GM18519 (cell line): Measurements from ENCODE around the gene DPM2.

Experiments
- ATAC-seq: cut with Tn5 transposase; IDR thresholded peaks from one replicate; pipeline ENCODE4 v1.9.1; 2021; ENCODE audit warnings: mild to moderate bottlenecking, moderate library complexity; ENCODE audit not compliant: unreplicated experiment, low FRiP score

The DPM2 gene

DNA sequence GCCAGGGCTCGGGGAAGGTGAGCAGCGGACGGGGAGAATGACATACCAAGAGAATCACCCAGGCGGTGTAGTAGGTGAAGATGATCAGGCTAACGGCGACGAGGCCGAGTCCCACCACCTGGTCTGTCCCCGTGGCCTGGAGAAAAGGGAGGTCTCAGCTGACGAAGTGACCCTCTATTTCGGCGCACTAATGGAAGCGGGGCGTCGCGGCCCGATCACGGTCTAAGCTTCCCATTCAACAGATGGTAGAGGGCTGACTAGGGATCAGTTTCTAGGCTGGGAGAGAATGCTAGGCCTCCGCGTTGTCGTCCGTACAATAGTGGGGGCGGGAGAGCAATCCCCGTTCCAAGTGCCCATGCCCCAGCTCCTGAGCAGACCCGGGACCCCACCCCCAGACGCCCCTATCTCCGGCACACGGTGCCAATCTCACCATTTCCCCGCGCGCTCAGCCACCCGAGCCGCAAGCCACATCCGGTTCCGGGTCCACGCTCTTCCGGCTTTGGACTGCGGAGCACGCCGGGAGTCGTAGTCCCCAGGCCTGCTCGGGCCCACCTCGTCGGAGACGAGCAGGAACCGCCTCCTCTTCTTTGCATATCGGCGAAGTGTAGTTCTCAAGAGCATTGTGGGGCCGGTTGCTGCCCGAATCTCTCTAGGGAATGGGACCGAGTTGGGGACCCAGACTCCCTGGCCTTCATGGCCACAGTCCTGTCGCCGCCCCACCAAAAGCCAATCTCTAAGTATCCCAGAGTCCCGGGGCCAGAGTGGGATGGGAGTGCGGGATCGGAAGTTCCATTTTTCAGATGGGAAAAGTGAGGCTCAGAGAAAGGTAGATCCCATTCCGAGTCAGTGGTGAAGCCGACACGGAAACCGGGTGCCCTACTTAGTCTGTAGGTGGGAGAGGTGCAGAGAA lies at the start of gene DPM2:
DPM2 (minus strand) TSS at position 467 of the 910 bp plus-strand sequence; CDS start at position 433, 34 bp downstream.
- ATAC-seq = peak; percentile 74

DNA sequence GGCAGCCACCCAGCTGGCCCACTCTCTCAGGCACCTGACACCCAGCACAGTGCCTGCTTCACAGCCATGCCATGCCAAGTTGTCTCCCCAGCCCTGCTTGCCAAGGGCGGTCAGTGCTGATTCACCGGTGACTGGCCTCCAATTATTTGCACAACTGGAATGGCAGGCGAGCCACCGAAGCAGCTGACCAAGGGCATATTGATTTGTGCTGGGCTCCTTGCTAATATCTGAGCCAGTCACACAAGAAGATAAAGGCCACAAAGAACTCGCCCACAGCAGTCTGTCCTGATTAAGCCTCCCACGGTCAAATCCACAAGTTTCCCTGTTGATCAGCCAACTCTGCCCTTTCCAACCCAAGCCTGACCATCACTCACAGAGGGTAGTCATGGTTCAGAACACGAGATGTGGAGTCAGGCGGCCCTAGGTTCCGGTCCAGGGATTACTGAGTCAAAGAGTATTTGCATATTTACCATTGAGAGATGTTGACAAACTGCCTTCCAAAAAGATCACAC lies 49.5 kb upstream of the DPM2 start:
- ATAC-seq = no peak

GRCh38 chr9:127985011-127985410 lies 47.4 kb upstream of the DPM2 start:
- ATAC-seq = no peak

DNA sequence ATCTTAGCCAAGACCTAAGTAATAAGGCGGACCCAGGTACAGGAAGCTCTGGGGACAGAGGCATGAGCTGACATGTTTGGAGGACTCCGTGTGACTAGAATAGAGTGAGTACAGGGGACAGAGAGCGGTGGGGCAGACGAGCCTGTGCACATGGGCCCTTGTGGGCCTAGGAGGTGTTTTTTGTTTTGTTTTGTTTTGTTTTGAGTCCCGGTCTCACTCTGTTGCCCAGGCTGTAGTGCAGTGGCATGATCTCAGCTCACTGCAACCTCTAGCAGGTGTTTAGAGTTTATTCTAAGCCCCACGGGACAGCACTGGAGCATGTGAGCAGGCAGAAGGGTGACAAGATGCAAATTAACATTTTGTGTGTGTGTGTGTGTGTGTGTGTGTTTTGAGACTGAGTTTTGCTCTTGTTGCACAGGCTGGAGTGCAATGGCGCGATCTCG lies 46.2 kb upstream of the DPM2 start:
- ATAC-seq = no peak

GRCh38 chr9:127982912-127983311 lies 45.3 kb upstream of the DPM2 start:
- ATAC-seq = no peak

DNA sequence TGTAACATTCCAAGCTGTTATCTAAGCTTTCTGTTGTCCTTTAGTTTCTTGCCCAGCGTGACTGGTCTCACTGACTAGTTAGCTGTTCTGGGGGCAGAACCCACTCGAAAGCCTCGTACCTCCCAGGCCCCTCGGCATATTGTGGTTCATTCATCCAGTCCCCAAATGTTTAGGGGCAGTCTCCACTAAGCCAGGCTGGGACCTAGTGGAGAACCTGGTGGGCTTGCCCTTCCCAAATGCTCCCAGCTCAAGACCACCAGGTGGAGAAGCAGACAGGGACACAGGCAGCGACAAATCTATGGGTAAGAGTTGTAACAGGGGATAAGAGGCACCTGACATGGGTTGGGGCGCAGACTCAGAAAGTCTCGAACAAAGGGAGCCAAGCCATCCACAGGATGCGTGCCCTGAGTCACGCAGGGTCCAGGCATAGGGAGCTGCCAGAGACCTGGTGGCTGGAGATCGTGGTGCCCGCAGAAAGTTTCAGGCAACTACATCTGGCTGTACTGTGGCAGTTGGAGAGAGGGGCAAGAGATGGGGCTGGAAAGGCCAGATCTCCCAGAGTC lies 44.0 kb upstream of the DPM2 start:
- no peak for ATAC-seq

GRCh38 chr9:127980706-127981558 lies 43.3 kb upstream of the DPM2 start, which contains the start of gene EEIG1:
EEIG1 (minus strand) TSS chr9:127980989; CDS start chr9:127980137, 852 bp downstream.
- peak; percentile 48 for ATAC-seq

DNA sequence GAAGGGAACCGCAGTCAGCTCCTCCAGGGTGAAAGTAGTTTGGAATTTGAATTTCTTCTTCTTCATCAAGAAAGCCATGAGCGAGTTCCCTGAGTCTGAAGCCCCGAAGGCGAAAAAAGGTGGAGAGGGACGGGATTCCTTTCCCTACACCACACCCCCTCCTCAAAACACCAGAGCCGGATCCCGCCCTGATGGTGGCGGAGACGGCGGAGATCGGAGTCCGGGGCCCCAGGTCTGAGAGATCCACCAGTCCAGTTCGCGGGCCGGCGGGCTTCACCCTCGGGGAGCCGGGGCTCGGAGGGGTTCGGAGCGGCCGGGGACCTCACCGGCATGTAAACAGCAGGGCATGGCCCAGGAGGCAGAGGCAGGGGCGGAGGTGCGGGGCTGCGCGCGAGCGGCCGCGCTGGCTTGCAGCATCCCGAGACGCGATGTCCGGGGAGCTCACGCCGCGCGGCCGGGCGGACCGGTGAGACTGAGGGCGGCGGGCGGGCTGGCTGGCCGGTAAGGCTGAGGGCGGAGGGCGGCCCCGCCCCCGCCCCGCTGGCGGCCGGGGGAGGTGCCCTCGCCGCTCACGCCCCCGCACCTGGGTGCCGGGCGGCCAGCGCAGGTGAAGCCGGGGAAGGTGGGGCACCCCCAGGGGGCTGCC lies 42.5 kb upstream of the DPM2 start:
- peak; percentile 20 for ATAC-seq

- ATAC-seq = no peak
Observed at GRCh38 chr9:127979333-127980059, 41.8 kb upstream of the DPM2 start.

DNA sequence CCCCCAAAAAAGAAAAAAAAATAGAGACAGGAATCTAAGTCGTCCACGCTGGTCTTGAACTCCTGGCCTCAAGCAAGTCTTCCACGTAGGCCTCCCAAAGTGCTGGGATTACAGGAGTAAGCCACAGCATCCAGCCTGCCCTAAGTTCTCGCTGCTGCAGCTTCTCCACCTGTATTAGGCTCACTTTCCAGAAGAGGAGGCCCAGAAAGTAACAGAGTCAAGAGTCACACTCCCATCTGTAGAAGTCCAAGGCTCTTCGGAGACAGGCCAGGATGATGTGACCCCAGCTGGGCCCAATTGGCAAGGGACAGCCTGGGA lies 41.3 kb upstream of the DPM2 start:
- ATAC-seq = no peak

GRCh38 chr9:127977884-127978647 lies 40.4 kb upstream of the DPM2 start:
- ATAC-seq = no peak

GRCh38 chr9:127977009-127977883 lies 39.6 kb upstream of the DPM2 start:
- ATAC-seq = no peak

GRCh38 chr9:127976498-127976897 lies 38.8 kb upstream of the DPM2 start:
- ATAC-seq = no peak

GRCh38 chr9:127975376-127976315 lies 38.0 kb upstream of the DPM2 start:
- ATAC-seq = no peak

GRCh38 chr9:127974769-127975261 lies 37.2 kb upstream of the DPM2 start:
- no peak for ATAC-seq

DNA sequence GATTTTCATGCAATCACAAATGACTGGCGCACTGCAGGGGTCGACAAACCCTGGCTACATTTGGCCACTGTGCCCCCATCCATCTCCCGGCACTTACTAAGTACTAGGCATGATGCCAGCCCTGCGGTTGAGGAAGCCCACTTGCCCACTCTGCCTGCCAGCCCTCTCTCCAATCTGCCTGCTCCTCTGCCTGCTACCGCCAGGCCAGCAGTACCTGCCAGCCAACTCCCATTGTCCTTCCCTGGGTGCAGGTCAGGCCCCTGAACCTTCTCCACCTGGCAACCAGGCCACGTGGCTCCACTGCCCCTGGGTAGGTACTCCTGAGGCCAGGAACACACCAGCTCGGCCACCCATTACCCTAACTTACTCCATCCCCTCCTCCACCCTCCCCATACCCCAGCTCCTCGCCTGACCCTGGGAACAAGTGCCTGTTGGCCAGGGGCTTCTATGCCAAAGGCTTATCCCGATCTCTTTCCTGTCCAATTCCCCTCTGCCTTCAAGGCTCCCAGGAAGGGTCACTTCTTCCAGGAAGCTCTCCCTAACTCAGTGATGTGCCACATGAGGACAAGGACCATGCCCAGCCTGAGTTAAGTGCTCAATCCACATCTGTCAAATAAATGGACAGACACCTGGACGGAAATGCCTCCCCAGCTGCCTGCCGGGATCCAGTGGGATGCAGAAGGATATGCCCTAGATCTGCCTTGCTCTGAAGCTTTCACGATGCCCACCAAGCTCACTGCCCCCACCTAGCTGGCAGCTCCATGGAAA lies 36.5 kb upstream of the DPM2 start:
- ATAC-seq = no peak
